Measurements from ENCODE around the gene VPS29. TPM values are rescaled to one million over a fixed set of nuclear protein-coding genes. Genes with fewer than 3 reads are reported as not detected.

Gene VPS29
- total RNA-seq (100 to 1,000 TPM in 2 of 10 donors, 10 to 100 TPM in 8; 83.7 to 117 (median 91.5) TPM), polyA plus RNA-seq (100 to 1,000 TPM in 1 of 2 donors, 10 to 100 TPM in 1; 84.0 to 175 TPM)
- long read RNA-seq, donor 1, transcript VPS29-206 (4 exons, 1,523 nt) = major isoform, 52 of 83 reads
- long read RNA-seq, donor 1, partial matches to known transcripts = 1 of 83 reads
- long read RNA-seq, donor 1, other reads (novel, unspliced or antisense) = 30 of 83 reads
- long read RNA-seq, donor 2, transcript VPS29-206 (4 exons, 1,523 nt) = major isoform, 75 of 105 reads
- long read RNA-seq, donor 2, partial matches to known transcripts = 4 of 105 reads
- long read RNA-seq, donor 2, other reads (novel, unspliced or antisense) = 25 of 105 reads
- long read RNA-seq, donor 3, transcript VPS29-206 (4 exons, 1,523 nt) = major isoform, 68 of 91 reads
- long read RNA-seq, donor 3, partial matches to known transcripts = 1 of 91 reads
- long read RNA-seq, donor 3, other reads (novel, unspliced or antisense) = 20 of 91 reads

- ATAC-seq (peak; percentile 97 to 100 (median 99)), DNase-seq (peak; percentile 98 to 99)
- peak within 1 kb of the TSS; percentile 59 to 95 (median 91) for H3K27ac ChIP-seq
- TF ChIP-seq CTCF (IDR thresholded peaks at IDR 0.05) = no peak
- no peaks in the 10 kb centered on the region for H3K27me3 ChIP-seq
- peaks cover 0 to 14% (median 0%) of the 10 kb centered on the region in 9 donors for H3K36me3 ChIP-seq
- WGBS, 2 donors = 6 to 7% methylated on average over 61 of the region's 61 CpGs
- H3K4me3 ChIP-seq = peak within 1 kb of the TSS; percentile 70 to 98 (median 85)
- H3K9me3 ChIP-seq = no peaks in the 10 kb centered on the region
- intact Hi-C loops (cut with DNase I) = loop anchor here in 7 of 10 donors (2.0 to 10.0 kb wide), 5 partner anchors 33 to 385 kb away; partner anchors contain the start of genes FAM216A (in 7 of the 7) and GPN3 (in 7 of the 7)
- H3K4me1 ChIP-seq = peaks cover 0 to 40% (median 35%) of the 10 kb centered on the region in 9 donors
Measured at GRCh38 chr12:110501752-110502738, at the start of gene VPS29, which contains the start of gene RAD9B. TSS of gene VPS29 (minus strand) at chr12:110502111. CDS start at chr12:110502051, 60 bp downstream. TSS of gene RAD9B (plus strand) at chr12:110502331. CDS start at chr12:110502338, 7 bp downstream.

GRCh38 chr12:110550981-110551380, 49.1 kb upstream of the VPS29 start:
- intact Hi-C loops (cut with DNase I) = loop anchor here in 2 of 10 donors (5.0 kb wide), 1 partner anchor 51 kb away; no protein-coding TSS in a partner anchor
- no peak overlapping the region for H3K4me3 ChIP-seq
- WGBS, 2 donors = 81 to 82% methylated on average over 4 of the region's 4 CpGs
- H3K27ac ChIP-seq = peak overlapping the region in 4 of 10 donors; percentile 11 to 75 (median 42)
- no peaks in the 10 kb centered on the region for H3K27me3 ChIP-seq
- ATAC-seq (no peak), DNase-seq (no peak)
- no peak for TF ChIP-seq CTCF (IDR thresholded peaks at IDR 0.05)
- peaks cover 0 to 78% (median 48%) of the 10 kb centered on the region in 9 donors for H3K4me1 ChIP-seq
- H3K9me3 ChIP-seq = no peaks in the 10 kb centered on the region
- H3K36me3 ChIP-seq = peaks cover 0 to 35% (median 0%) of the 10 kb centered on the region in 9 donors

- no peak for TF ChIP-seq CTCF (IDR thresholded peaks at IDR 0.05)
- H3K27ac ChIP-seq = peak overlapping the region in 9 of 10 donors; percentile 26 to 75 (median 47)
- H3K27me3 ChIP-seq = no peaks in the 10 kb centered on the region
- intact Hi-C loops (cut with DNase I) = loop anchor here in 3 of 10 donors (5.0 kb wide), 2 partner anchors 33 to 53 kb away; partner anchors contain the start of gene PPTC7 (in 2 of the 3)
- H3K4me3 ChIP-seq = no peak overlapping the region
- ATAC-seq (peak in 5 of 8 donors; percentile 20 to 60 (median 46)), DNase-seq (no peak)
- peaks cover 0 to 47% (median 0%) of the 10 kb centered on the region in 9 donors for H3K36me3 ChIP-seq
- H3K9me3 ChIP-seq = no peaks in the 10 kb centered on the region
- WGBS, 2 donors = 53 to 61% methylated on average over 2 of the region's 2 CpGs
- peaks cover 0 to 74% (median 40%) of the 10 kb centered on the region in 9 donors for H3K4me1 ChIP-seq
Measured at GRCh38 chr12:110549716-110550115, 47.8 kb upstream of the VPS29 start.

All from heart right ventricle (tissue), 16 donors.